Measurements from ENCODE around the gene LAMA4.

GRCh38 chr6:112195166-112195565 lies 59.2 kb downstream of the LAMA4 start:
- TF ChIP-seq POLR2A (IDR thresholded peaks at IDR 0.05): no peak
- TF ChIP-seq CTCF (IDR thresholded peaks at IDR 0.05): no peak
